ENCODE measurements around the gene GTPBP2. TPM values are rescaled to one million over a fixed set of nuclear protein-coding genes. Genes with fewer than 3 reads are reported as not detected.
A peak's percentile ranks its signal among the peaks of the same experiment; 100 is the strongest.
"Not testable (repeated sequence)": the region's sequence is repeated elsewhere in the genome, so short reads cannot be mapped to it uniquely, and the experiment has no call there.

Gene GTPBP2
- total RNA-seq, 2 experiments from 2014 or later: 46.2 to 55.3 TPM

DNA sequence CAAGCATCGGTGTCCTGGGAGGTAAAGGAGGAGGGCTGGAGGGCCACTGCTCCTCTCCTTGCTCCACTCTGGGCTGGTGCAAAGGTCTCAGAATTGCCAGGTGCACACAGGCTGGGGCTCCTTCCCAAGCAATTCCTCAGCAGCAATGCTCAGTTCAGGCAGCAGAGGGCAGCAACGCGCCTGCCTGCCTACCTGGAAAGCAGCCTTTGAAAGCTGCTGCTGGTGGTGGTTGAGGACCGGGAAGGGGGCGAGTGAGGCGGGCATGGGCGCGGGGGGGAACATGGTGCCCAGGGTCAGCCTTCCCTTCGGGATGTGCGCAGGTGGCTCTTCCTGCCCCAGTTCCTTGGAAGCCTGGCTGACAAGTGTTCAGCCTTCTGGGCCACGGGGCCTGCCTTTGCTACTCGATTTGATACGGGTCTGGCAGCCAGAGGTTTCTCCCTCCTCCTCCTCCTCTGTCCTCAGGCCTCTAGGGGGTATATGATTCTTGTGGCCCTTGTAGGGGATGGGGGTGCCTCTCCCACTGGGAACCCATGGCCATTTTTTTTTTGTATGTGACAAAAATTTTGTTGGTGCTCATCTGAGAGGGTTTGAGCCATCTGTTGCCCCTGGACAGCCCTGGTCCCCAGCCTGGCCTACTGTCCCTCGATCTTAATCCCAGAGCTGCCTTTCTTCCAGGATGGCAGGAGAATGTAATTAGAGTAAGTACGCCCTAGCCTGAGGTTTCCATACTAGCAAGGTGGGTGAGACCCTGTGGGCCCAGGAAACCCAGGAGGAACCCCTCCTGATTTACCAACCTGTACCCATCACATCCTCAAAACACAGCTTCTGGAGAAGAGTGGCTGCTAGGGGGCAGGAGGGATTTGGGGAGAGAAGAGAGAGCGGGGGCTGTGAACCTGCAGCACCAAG, 38.4 kb upstream of the GTPBP2 start:
- Mint-ChIP-seq H3K27ac (peak overlapping the region; percentile 82), H3K36me3 (ENCODE audit: low read depth) (peaks cover 9% of the 10 kb centered on the region), H3K4me3 (peak overlapping the region; percentile 49), H3K27me3 (peaks cover 1% of the 10 kb centered on the region), H3K9me3 (no peaks in the 10 kb centered on the region), H3K4me1 (ENCODE audit: low read depth) (peaks cover 45% of the 10 kb centered on the region)
- TF ChIP-seq, protein P1, sequence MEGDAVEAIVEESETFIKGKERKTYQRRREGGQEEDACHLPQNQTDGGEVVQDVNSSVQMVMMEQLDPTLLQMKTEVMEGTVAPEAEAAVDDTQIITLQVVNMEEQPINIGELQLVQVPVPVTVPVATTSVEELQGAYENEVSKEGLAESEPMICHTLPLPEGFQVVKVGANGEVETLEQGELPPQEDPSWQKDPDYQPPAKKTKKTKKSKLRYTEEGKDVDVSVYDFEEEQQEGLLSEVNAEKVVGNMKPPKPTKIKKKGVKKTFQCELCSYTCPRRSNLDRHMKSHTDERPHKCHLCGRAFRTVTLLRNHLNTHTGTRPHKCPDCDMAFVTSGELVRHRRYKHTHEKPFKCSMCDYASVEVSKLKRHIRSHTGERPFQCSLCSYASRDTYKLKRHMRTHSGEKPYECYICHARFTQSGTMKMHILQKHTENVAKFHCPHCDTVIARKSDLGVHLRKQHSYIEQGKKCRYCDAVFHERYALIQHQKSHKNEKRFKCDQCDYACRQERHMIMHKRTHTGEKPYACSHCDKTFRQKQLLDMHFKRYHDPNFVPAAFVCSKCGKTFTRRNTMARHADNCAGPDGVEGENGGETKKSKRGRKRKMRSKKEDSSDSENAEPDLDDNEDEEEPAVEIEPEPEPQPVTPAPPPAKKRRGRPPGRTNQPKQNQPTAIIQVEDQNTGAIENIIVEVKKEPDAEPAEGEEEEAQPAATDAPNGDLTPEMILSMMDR (IDR thresholded peaks at IDR 0.05): peak; percentile 95
- ChIA-PET POLR2A (interaction anchor here (0.6 to 3.1 kb wide), 11 partner anchors 10 to 407 kb away, joined by 3 to 13 read pairs (median 4); partner anchors contain the start of genes MAD2L1BP, MRPS18A and VEGFA), CTCF (interaction anchor here (0.6 to 6.7 kb wide), 44 partner anchors 10 to 1331 kb away, joined by 3 to 68 read pairs (median 4); partner anchors contain the start of genes MRPS18A, RSPH9 and VEGFA)
- DNase-seq (peak; percentile 92), ATAC-seq (peak; percentile 57)
- intact Hi-C loops (cut with micrococcal nuclease): loop anchor here (1.0 to 5.0 kb wide), 2 partner anchors 95 to 411 kb away; no protein-coding TSS in a partner anchor

DNA sequence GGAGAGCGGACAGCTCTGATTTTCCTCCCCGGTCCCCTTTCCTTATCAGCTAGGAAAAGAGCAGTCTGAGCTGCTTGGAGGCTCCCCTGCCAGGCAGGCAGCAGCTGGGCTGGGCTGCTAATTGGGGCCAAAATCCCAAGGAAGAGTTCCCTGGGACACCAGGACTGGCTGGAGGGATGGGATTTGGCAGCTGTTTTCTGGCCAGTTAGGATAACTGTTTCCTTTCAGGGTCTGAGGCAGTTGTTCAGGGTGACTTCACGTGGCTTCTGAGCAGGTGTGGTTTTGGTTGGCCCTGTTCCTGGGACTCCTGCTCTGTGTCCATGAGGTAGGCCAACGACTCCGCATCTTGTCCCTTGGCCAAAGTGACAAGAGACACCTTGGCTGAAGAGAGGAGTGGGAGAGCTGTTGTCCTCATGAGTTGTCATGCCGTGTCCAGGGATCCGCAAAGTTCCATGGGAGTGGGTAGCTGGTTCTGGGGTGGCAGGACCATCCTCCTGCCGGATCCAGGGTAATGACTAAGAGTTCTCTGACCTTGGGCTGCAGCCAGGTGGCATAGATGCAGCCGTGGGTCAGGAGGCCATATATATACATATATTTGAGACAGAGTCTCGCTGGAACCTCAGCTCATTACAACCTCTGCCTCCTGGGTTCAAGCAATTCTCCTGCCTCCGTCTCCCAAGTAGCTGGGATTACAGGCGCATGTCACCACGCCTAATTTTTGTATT, 37.3 kb upstream of the GTPBP2 start:
- ChIA-PET CTCF (interaction anchor here (0.8 to 6.7 kb wide), 24 partner anchors 11 to 428 kb away, joined by 3 to 68 read pairs (median 7); partner anchors contain the start of genes MRPS18A, RSPH9 and VEGFA), POLR2A (interaction anchor here (0.7 to 2.9 kb wide), 5 partner anchors 9 to 650 kb away, joined by 3 to 13 read pairs (median 5); partner anchors contain the start of genes MAD2L1BP, MRPS18A and VEGFA)
- TF ChIP-seq, protein P1 (IDR thresholded peaks at IDR 0.05): no peak
- no peaks in the 10 kb centered on the region for H3K9me3 Mint-ChIP-seq
- peaks cover 9% of the 10 kb centered on the region for H3K36me3 Mint-ChIP-seq (ENCODE audit: low read depth)
- peaks cover 1% of the 10 kb centered on the region for H3K27me3 Mint-ChIP-seq
- H3K4me1 Mint-ChIP-seq (ENCODE audit: low read depth): peaks cover 49% of the 10 kb centered on the region
- no peak for ATAC-seq
- H3K27ac Mint-ChIP-seq: no peak overlapping the region
- no peak for DNase-seq
- intact Hi-C loops (cut with micrococcal nuclease): loop anchor here (5.0 kb wide), 1 partner anchor 96 kb away; no protein-coding TSS in a partner anchor
- no peak overlapping the region for H3K4me3 Mint-ChIP-seq

DNA sequence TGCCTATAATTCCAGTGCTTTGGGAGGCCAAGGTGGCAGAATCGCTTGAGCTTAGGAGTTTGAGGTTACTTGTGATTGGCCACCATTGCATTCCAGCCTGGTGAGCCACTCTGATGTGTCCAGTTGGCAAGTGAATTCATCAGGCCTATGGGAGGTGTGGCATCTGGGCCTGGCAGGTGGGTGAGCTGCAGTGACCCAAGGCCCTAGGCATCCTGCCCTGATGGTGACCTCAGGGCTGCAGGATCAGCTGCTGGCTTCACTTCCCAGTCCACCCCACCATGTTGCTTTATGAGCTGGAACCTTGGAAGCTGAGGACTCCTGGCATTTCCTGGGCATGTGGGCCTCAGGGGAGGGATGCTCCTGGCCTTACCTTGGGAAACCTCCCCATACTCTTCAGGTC, 36.3 kb upstream of the GTPBP2 start:
- no peak for ATAC-seq
- no peak overlapping the region for H3K27ac Mint-ChIP-seq
- H3K4me1 Mint-ChIP-seq (ENCODE audit: low read depth): peaks cover 43% of the 10 kb centered on the region
- intact Hi-C loops (cut with micrococcal nuclease): loop anchor here (5.0 kb wide), 1 partner anchor 97 kb away; no protein-coding TSS in a partner anchor
- TF ChIP-seq, protein P1 (IDR thresholded peaks at IDR 0.05): no peak
- H3K27me3 Mint-ChIP-seq: peaks cover 1% of the 10 kb centered on the region
- H3K9me3 Mint-ChIP-seq: peaks cover 1% of the 10 kb centered on the region
- DNase-seq: no peak
- H3K36me3 Mint-ChIP-seq (ENCODE audit: low read depth): peaks cover 4% of the 10 kb centered on the region
- ChIA-PET POLR2A (interaction anchor here (0.6 to 1.0 kb wide), 3 partner anchors 8 to 109 kb away, joined by 3 read pairs; no protein-coding TSS in a partner anchor), CTCF (interaction anchor here (0.9 to 6.7 kb wide), 12 partner anchors 12 to 429 kb away, joined by 3 to 68 read pairs (median 4); partner anchors contain the start of genes MRPS18A and RSPH9)
- no peak overlapping the region for H3K4me3 Mint-ChIP-seq

DNA sequence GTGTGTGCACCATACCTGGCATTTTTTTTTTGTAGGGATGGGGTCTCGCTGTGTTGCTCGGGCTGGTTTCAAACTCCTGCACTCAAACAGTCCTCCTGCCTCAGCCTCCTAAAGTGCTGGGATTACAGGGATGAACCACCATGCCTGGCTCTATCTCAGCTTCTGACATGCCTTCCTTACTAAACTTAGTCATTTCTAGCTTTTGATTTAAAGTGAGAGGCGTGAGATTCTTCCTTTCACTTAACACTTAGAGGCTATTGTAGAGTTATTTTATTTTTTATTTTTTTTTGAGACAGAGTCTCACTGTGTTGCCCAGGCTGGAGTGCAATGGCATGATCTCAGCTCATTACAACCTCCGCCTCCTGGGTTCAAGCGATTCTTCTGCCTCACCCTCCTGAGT, 33.9 kb upstream of the GTPBP2 start:
- H3K4me3 Mint-ChIP-seq; H3K9me3 Mint-ChIP-seq; ATAC-seq; H3K27me3 Mint-ChIP-seq; POLR2A ChIA-PET; H3K36me3 Mint-ChIP-seq (ENCODE audit: low read depth); DNase-seq; H3K27ac Mint-ChIP-seq; intact Hi-C loops (cut with micrococcal nuclease): not testable (repeated sequence)
- CTCF ChIA-PET: interaction anchor here (1.5 to 1.6 kb wide), 2 partner anchors 110 to 416 kb away, joined by 4 to 5 read pairs; no protein-coding TSS in a partner anchor
- peaks cover 19% of the 10 kb centered on the region for H3K4me1 Mint-ChIP-seq (ENCODE audit: low read depth)

DNA sequence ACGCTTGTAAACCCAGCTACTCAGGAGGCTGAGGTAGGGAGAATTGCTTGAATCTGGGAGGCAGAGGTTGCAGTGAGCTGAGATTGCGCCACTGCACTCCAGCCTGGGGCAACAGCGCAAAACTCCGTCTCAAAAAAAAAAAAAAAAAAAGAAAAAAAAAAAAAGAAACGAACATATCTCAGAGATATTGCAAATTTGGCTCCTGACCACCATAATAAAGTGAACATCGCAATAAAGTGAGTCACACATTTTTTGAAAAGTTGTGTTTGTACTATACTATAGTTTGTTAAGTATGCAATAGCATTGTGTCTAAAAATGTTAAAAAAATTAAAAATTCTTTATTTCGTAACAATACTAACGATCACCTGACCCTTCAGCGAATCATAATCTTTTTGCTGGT, 29.1 kb upstream of the GTPBP2 start:
- Mint-ChIP-seq H3K9me3 (peaks cover 1% of the 10 kb centered on the region), H3K4me1 (ENCODE audit: low read depth) (peaks cover 8% of the 10 kb centered on the region), H3K27me3 (no peaks in the 10 kb centered on the region), H3K36me3 (ENCODE audit: low read depth) (no peaks in the 10 kb centered on the region), H3K4me3 (no peak overlapping the region), H3K27ac (no peak overlapping the region)
- DNase-seq: no peak
- intact Hi-C loops (cut with micrococcal nuclease): no loop called here
- TF ChIP-seq, protein P1 (IDR thresholded peaks at IDR 0.05): no peak
- CTCF ChIA-PET: interaction anchor here (3.0 kb wide), 1 partner anchor 9 kb away, joined by 15 read pairs; no protein-coding TSS in a partner anchor
- no peak for ATAC-seq
- POLR2A ChIA-PET: no interaction called here

Measured in activated CD8-positive, alpha-beta T cell treated with anti-CD3 and anti-CD28 coated beads for 36 hours (primary cell).